Measurements from ENCODE around the gene LDB2. TPM values are rescaled to one million over a fixed set of nuclear protein-coding genes. Genes with fewer than 3 reads are reported as not detected.

Gene LDB2
- total RNA-seq, 1 experiment from 2014 or later: 94.0 TPM

DNA sequence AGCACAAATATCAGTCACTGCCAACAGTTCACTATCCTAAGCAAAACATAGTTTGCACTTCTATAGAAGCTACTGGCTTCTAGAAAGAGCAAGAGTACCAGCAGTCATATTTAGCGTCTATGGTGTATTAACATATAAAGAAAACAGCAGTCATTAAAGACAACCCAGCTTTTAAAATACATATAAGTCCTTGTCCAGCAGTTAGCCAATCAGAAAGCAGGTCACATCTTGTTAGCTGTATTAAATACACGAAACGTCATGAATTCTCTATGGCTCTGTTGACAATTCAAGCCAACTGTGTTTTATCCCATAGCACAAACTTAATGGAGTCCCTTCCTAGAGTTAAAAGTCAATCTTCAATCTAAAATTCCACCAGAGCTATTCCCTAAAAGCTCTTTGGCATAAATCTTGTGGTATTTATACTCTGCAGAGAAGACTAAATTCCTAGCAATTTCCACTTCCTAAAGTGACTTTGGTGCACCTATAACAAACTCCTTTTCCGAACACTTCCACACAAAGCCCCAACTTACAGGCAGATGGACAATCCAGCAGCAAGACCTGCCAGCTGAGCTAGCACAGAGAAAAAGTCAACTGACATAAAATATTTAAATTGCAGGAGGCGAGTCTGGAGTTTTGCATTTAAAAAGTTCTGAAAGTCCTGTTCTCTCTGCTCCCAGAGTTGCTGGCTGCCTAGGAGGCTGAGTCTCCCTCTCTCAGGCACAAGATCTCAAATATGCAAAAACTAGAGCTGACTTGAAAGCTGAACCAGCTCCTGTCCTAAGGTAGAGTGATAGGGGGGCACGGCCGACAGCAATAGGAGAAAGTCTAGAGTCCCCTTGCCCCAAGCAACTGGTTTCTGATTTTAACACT, 1.3 kb downstream of the LDB2 start:
- no peak for DNase-seq
- H3K27me3 ChIP-seq (ENCODE audit: control insufficient read depth, insufficient read depth, low read length): no peaks in the 10 kb centered on the region
- H3K36me3 ChIP-seq (replicated peaks; ENCODE audit: control insufficient read depth, insufficient read depth, low read length): no peaks in the 10 kb centered on the region
- H3K4me3 ChIP-seq (ENCODE audit: insufficient read depth, low read depth, low read length): peak overlapping the region; percentile 48

DNA sequence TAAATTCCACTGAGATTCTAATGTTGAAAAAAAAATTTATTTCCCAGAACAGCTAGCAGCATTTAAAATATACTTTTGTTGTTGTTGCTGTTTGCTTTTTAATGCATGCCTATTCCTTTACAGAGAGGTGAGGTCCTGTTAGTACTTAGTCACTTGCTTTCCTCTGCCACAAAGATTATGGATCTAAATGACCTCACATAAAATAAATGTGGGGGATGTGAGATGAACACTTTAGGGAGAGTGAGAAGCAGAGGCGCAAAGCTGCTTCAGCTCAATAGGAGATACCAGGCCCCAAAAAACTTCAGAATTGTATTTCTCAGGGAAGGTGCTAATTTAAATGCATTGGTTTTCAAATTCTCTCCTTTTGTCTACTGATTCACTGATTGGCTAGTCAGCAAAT, 4.0 kb downstream of the LDB2 start:
- no peak for DNase-seq
- no peak overlapping the region for H3K4me3 ChIP-seq (ENCODE audit: insufficient read depth, low read depth, low read length)
- H3K36me3 ChIP-seq (replicated peaks; ENCODE audit: control insufficient read depth, insufficient read depth, low read length): no peaks in the 10 kb centered on the region
- H3K27me3 ChIP-seq (ENCODE audit: control insufficient read depth, insufficient read depth, low read length): no peaks in the 10 kb centered on the region

- DNase-seq: no peak
- no peak overlapping the region for H3K4me3 ChIP-seq (ENCODE audit: insufficient read depth, low read depth, low read length)
- no peaks in the 10 kb centered on the region for H3K36me3 ChIP-seq (replicated peaks; ENCODE audit: control insufficient read depth, insufficient read depth, low read length)
- H3K27me3 ChIP-seq (ENCODE audit: control insufficient read depth, insufficient read depth, low read length): no peaks in the 10 kb centered on the region
Measured at GRCh38 chr4:16893141-16893651, 5.2 kb downstream of the LDB2 start.

DNA sequence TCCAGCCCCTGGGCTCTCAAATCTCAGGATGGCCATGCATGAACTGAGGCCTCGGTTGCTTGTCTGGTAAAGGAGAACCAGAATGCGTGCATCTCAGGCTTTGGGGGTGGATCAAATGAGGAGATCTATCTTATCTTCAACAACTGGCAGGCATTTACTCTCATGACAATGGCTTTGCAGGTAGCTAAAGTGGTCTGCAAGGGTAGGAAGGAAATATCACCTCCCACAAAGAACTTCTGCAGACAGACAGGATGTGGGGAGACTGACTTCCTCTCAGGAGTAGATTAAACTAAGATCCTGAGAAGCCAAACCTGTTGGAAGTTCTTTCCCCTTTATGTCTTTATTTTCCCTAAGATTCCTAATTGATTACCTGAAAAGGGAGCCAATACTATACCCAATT, 7.8 kb downstream of the LDB2 start:
- DNase-seq: no peak
- no peak overlapping the region for H3K4me3 ChIP-seq (ENCODE audit: insufficient read depth, low read depth, low read length)

DNA sequence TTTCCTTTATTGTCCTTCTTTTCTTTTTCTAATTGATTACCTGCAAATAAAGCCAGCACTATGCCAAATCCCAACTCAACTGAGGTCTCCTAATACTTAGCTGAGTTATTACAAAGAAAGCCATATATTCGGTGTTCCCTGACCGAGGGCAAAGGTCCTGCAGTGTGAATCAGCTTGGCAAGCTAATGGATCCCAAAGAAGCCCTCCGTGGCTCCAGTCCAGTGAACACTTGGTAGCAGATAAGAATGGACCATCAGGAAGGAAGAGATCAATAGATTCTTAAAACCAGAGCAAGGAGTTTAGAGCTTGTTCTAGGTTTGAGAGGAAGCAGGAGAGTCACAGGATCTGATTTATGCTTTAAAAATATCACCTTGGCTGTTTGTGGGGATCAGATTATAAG, 8.5 kb downstream of the LDB2 start:
- H3K27me3 ChIP-seq (ENCODE audit: control insufficient read depth, insufficient read depth, low read length): no peaks in the 10 kb centered on the region
- H3K4me3 ChIP-seq (ENCODE audit: insufficient read depth, low read depth, low read length): no peak overlapping the region
- H3K36me3 ChIP-seq (replicated peaks; ENCODE audit: control insufficient read depth, insufficient read depth, low read length): no peaks in the 10 kb centered on the region; the same call in 1 of the 2 replicates
- DNase-seq: no peak

More for the DNA sequence above, 7.8 kb downstream of the LDB2 start:
- Histone ChIP-seq H3K36me3 (replicated peaks; ENCODE audit: control insufficient read depth, insufficient read depth, low read length) (no peaks in the 10 kb centered on the region; the same call in 1 of the 2 replicates), H3K27me3 (ENCODE audit: control insufficient read depth, insufficient read depth, low read length) (no peaks in the 10 kb centered on the region)

DNA sequence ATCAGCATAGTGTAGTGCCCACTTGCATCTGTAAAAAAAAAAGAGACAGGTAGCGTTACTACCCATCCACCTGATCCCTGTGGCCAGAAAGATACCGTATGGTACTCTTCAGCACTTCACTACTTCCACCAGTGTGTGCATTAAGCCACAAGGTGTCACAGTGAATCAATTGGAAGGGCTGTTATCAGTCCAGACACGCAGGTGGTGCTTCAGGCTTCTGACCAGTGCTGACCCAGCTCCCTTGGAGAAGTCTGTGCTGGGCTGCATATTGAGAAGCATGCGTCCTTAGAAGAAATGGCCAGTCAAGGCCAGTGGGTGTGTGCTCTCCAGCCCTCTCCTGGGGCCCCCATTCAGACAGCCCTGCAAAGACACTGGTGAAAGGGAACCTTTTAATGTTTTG, 10.6 kb downstream of the LDB2 start:
- no peak for DNase-seq
- no peak overlapping the region for H3K4me3 ChIP-seq (ENCODE audit: insufficient read depth, low read depth, low read length)
- H3K36me3 ChIP-seq (replicated peaks; ENCODE audit: control insufficient read depth, insufficient read depth, low read length): no peaks in the 10 kb centered on the region; the same call in 1 of the 2 replicates
- no peaks in the 10 kb centered on the region for H3K27me3 ChIP-seq (ENCODE audit: control insufficient read depth, insufficient read depth, low read length)

DNA sequence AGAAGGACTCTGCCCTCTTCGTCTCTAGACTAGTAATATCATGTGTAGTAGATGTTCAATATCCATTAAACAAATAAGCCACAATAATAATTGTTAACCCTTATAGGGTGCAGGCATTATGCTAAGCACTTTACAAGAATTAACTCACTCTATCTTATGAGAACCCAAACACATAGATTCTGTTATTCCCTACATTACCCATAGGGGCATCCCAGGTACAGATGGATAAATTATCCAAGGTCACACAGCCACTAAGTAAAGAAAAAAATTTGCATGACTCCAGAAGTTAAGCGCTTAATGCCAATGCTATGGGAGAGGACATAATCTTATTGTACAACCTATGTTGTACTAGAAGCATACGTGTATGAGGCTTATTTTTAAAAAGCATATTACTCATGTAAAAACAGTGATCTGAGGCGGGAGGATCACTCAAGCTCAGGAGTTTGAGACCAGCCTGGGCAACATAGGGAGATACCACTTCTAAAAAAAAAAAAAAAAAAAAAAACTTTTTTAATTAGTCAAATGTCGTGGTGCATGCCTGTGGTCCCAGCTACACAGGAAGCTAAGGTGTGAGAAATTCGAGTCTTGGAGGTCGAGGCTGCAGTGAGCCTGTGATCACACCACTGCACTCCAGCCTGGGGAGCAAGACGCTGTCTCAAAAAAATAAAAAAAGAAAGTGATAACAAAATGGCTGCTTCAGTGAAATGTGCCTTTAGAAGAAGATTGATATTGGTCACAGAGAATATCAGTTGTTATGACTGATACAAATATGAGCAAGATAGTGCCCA, 13.6 kb downstream of the LDB2 start:
- Histone ChIP-seq H3K27me3 (ENCODE audit: control insufficient read depth, insufficient read depth, low read length) (no peaks in the 10 kb centered on the region), H3K36me3 (replicated peaks; ENCODE audit: control insufficient read depth, insufficient read depth, low read length) (peaks cover 7% of the 10 kb centered on the region), H3K4me3 (ENCODE audit: insufficient read depth, low read depth, low read length) (no peak overlapping the region)
- no peak for DNase-seq

DNA sequence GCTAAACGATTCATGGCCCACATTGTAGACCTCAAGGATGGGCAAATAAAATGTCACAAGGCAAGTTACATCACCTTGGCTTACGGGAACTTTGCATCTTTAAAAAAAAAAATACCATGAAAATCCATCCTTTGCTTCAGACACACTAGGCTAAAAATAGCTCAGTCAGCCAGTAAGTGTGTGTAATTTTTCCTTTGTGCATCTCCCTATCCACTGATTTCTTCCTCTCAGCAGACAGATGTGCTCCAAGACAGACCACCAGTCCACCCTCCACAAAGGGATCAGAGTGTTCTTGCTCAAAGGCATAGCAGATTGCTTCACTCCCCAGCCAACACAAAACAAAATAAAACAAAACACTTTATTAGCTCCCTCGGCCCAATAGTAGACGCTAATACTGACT, 14.6 kb downstream of the LDB2 start:
- Histone ChIP-seq H3K36me3 (replicated peaks; ENCODE audit: control insufficient read depth, insufficient read depth, low read length) (peaks cover 9% of the 10 kb centered on the region), H3K4me3 (ENCODE audit: insufficient read depth, low read depth, low read length) (no peak overlapping the region), H3K27me3 (ENCODE audit: control insufficient read depth, insufficient read depth, low read length) (no peaks in the 10 kb centered on the region)
- DNase-seq: no peak

GRCh38 chr4:16881151-16881884, 17.1 kb downstream of the LDB2 start:
- H3K27me3 ChIP-seq (ENCODE audit: control insufficient read depth, insufficient read depth, low read length): no peaks in the 10 kb centered on the region
- no peak overlapping the region for H3K4me3 ChIP-seq (ENCODE audit: insufficient read depth, low read depth, low read length)
- peaks cover 9% of the 10 kb centered on the region for H3K36me3 ChIP-seq (replicated peaks; ENCODE audit: control insufficient read depth, insufficient read depth, low read length)
- no peak for DNase-seq

DNA sequence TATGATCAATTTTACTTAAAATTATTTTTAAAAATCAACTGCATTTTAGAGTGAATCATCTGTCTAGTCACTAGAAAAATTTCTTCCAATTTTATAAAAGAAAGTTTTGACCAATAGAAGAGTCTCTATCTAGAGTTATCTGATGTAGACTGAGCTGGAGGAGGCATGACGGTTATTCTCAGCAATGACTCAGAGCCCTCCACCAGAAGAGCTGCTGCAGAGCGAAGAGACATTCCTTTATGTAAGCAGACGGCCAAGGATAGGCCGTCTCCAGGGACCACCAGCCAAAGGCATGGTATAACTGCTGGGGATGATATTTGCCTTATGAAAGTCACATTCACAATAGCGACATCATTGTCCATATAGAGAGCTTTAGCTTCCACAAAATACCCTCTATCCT, 23.0 kb downstream of the LDB2 start:
- Histone ChIP-seq H3K36me3 (replicated peaks; ENCODE audit: control insufficient read depth, insufficient read depth, low read length) (peaks cover 5% of the 10 kb centered on the region; the same call in 1 of the 2 replicates), H3K27me3 (ENCODE audit: control insufficient read depth, insufficient read depth, low read length) (no peaks in the 10 kb centered on the region), H3K4me3 (ENCODE audit: insufficient read depth, low read depth, low read length) (no peak overlapping the region)
- no peak for DNase-seq

DNA sequence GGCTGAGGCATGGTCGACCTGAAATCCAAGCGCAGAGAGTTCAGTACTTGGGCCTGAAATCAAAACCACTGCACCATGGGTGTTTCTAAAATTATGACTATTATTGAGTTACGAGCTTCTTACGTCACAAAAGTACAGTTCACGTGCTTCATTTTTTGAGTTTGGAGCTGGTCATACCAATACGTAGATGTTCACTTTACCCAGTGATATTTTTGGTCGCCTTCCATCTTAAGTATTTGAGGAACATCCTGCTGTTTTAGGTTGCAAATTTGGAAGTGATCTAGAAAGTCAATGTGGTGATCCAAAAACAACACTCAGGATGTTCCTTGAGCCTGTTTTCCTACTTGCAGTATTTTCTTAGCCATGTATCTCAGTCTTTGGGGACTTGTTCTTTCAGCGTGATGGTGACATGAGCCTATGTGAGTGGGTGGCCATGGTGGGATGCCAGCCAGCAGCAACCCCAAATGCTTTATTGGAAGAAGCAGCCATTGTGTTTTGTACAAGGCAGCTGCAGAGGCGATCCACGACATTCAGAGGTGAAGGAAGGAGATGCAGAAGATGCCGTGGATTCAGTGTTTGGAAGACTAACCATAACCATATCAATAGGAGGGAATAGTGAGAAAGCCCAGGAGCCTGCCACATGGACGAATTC, 28.7 kb downstream of the LDB2 start:
- no peak for DNase-seq
- Histone ChIP-seq H3K36me3 (replicated peaks; ENCODE audit: control insufficient read depth, insufficient read depth, low read length) (no peaks in the 10 kb centered on the region), H3K4me3 (ENCODE audit: insufficient read depth, low read depth, low read length) (no peak overlapping the region), H3K27me3 (ENCODE audit: control insufficient read depth, insufficient read depth, low read length) (no peaks in the 10 kb centered on the region)

DNA sequence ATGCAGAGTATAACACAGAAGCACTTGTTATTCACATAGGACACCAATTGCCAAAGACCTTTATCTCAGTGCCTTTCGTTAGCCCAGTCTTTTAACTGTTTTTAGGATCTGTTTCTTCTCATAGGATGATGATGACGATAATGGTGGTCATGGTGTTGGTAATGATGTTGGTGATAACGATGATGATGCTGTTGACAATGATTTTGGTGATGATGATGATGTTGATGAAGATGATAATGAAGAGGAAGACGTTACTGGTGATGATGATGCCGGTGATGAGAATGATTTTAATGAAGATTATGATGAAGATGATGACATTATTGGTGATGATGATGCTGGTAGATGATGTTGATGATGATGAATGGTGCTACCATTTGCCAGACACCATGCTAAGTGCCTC, 29.8 kb downstream of the LDB2 start:
- H3K36me3 ChIP-seq (replicated peaks; ENCODE audit: control insufficient read depth, insufficient read depth, low read length): no peaks in the 10 kb centered on the region
- no peaks in the 10 kb centered on the region for H3K27me3 ChIP-seq (ENCODE audit: control insufficient read depth, insufficient read depth, low read length)
- H3K4me3 ChIP-seq (ENCODE audit: insufficient read depth, low read depth, low read length): no peak overlapping the region
- no peak for DNase-seq

- DNase-seq: no peak
- Histone ChIP-seq H3K4me3 (ENCODE audit: insufficient read depth, low read depth, low read length) (no peak overlapping the region), H3K36me3 (replicated peaks; ENCODE audit: control insufficient read depth, insufficient read depth, low read length) (no peaks in the 10 kb centered on the region), H3K27me3 (ENCODE audit: control insufficient read depth, insufficient read depth, low read length) (no peaks in the 10 kb centered on the region)
Measured at GRCh38 chr4:16867827-16868226, 30.6 kb downstream of the LDB2 start.

DNA sequence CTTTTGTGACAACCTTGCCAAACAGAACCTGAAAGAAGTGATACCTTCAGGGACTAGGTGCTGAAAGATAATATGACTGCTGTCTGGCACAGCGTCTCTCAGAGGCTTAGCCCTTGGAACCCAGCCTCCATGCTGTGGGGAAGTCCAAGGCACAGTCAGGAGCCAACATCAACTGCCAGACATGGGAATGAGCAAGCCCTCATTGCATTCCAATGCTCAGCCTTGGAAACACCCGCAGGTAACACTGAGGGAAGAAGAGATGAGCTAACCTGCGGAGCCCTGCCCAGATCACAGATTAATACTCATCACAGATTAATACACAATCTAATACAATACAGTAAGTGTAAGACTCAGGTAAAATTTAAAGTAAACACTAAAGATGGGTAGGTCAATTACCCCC, 31.5 kb downstream of the LDB2 start:
- Histone ChIP-seq H3K4me3 (ENCODE audit: insufficient read depth, low read depth, low read length) (no peak overlapping the region), H3K36me3 (replicated peaks; ENCODE audit: control insufficient read depth, insufficient read depth, low read length) (no peaks in the 10 kb centered on the region), H3K27me3 (ENCODE audit: control insufficient read depth, insufficient read depth, low read length) (no peaks in the 10 kb centered on the region)
- DNase-seq: no peak
